PC-9 (cell line): Measurements from ENCODE around the gene CD63. TPM values are rescaled to one million over a fixed set of nuclear protein-coding genes. Genes with fewer than 3 reads are reported as not detected.

ENCODE experiments used
- BruUV-seq: library from RNA; stranded (reverse); fragments of 400-500 nt; replicated peaks from 2 replicates; lab custom pipeline; 2021; lab: Mats Ljungman, UMichigan
- CTCF ChIA-PET: fragments of 300-600 bp; sonication (Branson Sonifier 250); formaldehyde crosslinking; loops from one replicate; lab custom pipeline; 2022; ENCODE audit warnings: antibody characterized with exemption; lab: Charles Lee
- POLR2A ChIA-PET: fragments of 300-600 bp; sonication (Branson Sonifier 250); formaldehyde crosslinking; loops from one replicate; lab custom pipeline; 2022; ENCODE audit warnings: antibody characterized with exemption; ENCODE audit not compliant: unreplicated experiment; lab: Charles Lee
- DNase-seq, 2 experiments: peaks; one replicate each; pipeline versions ENCODE4 v3.0.0 to v3.0.0-alpha.2; 2015 to 2022; ENCODE audit warnings: mixed read lengths in 1 of 2
- H2AFZ ChIP-seq: fragments of 200-600 bp; sonication (generic); 2 replicates; pipeline ENCODE4 v1.8.1; 2017; ENCODE audit warnings: antibody characterized with exemption
- H3F3A ChIP-seq: fragments of 200-600 bp; sonication (generic); 2 replicates; pipeline ENCODE4 v1.8.1; 2017; ENCODE audit warnings: antibody characterized with exemption, mild to moderate bottlenecking, low read depth; ENCODE audit not compliant: insufficient read depth
- H3K27ac ChIP-seq: fragments of 200-600 bp; sonication (generic); 2 replicates; pipeline ENCODE4 v1.6.1; 2016; ENCODE audit warnings: mixed run types
- H3K27me3 ChIP-seq: fragments of 200-600 bp; sonication (generic); 2 replicates; pipeline ENCODE4 v1.6.1; 2016; ENCODE audit warnings: low read depth, mixed run types; ENCODE audit not compliant: insufficient read depth
- H3K36me3 ChIP-seq: fragments of 200-600 bp; sonication (generic); 2 replicates; pipeline ENCODE4 v1.6.1; 2016; ENCODE audit warnings: low read depth, mixed run types
- H3K4me1 ChIP-seq: fragments of 200-600 bp; sonication (generic); replicated peaks from 2 replicates; pipeline ENCODE4 v1.6.1; 2016; ENCODE audit warnings: mixed run types; ENCODE audit not compliant: insufficient read depth
- H3K4me2 ChIP-seq: fragments of 200-600 bp; sonication (generic); 2 replicates; pipeline ENCODE4 v1.6.1; 2017; ENCODE audit warnings: mixed run types
- H3K4me3 ChIP-seq: fragments of 200-600 bp; sonication (generic); 2 replicates; pipeline ENCODE4 v1.6.1; 2016; ENCODE audit warnings: mixed run types
- H3K79me2 ChIP-seq: fragments of 200-600 bp; sonication (generic); 2 replicates; pipeline ENCODE4 v1.6.1; 2017; ENCODE audit warnings: low read depth, mixed run types
- H3K9me2 ChIP-seq: fragments of 200-600 bp; sonication (generic); 2 replicates; pipeline ENCODE4 v1.8.1; 2017; ENCODE audit warnings: mild to moderate bottlenecking; ENCODE audit not compliant: insufficient read depth
- H3K9me3 ChIP-seq: fragments of 200-600 bp; sonication (generic); 2 replicates; pipeline ENCODE4 v1.8.1; 2016; ENCODE audit warnings: low read depth; ENCODE audit not compliant: insufficient read depth
- H4K20me1 ChIP-seq: fragments of 200-600 bp; sonication (generic); 2 replicates; pipeline ENCODE4 v1.8.1; 2017; ENCODE audit not compliant: insufficient read depth
- CTCF ChIP-seq: fragments of 200-600 bp; sonication (generic); conservative IDR thresholded peaks from 2 replicates; pipeline ENCODE4 v1.6.1; 2017; ENCODE audit warnings: mixed run types, antibody characterized with exemption, mild to moderate bottlenecking, moderate library complexity
- EZH2 ChIP-seq: fragments of 200-600 bp; sonication (generic); IDR thresholded peaks from 2 replicates; pipeline ENCODE4 v1.8.0; 2017; ENCODE audit warnings: antibody characterized with exemption, low read depth
- intact Hi-C: fragments of 100-400 bp; cut with micrococcal nuclease; formaldehyde crosslinking; loops from one replicate; pipeline ENCODE4 v1.10.0; 2022; ENCODE audit not compliant: unreplicated experiment
- total RNA-seq: library from RNA; stranded (reverse); gene quantifications from 2 replicates; pipeline ENCODE4 v1.2.3, GENCODE V29; 2021

CD63 gene
- total RNA-seq, 1 experiment from 2014 or later, result 434 TPM

GRCh38 chr12:55676707-55677106 is 52.1 kb downstream of the CD63 start:
- Histone ChIP-seq H3F3A (no peaks in the 10 kb centered on the region), H3K36me3 (no peaks in the 10 kb centered on the region), H3K27ac (no peak overlapping the region), H4K20me1 (no peaks in the 10 kb centered on the region), H3K79me2 (no peaks in the 10 kb centered on the region), H3K27me3 (peaks cover 12% of the 10 kb centered on the region; the same call in 1 of the 2 replicates), H3K4me3 (no peak overlapping the region), H3K4me2 (no peak overlapping the region), H3K9me2 (no peaks in the 10 kb centered on the region), H3K9me3 (no peaks in the 10 kb centered on the region), H3K4me1 (no peaks in the 10 kb centered on the region), H2AFZ (no peak overlapping the region)
- CTCF ChIA-PET, result no interaction called here
- POLR2A ChIA-PET, result interaction anchor here (0.7 kb wide), 1 partner anchor 9 kb away, joined by 5 read pairs; no protein-coding TSS in a partner anchor
- TF ChIP-seq CTCF (no peak), EZH2 (no peak)
- BruUV-seq, result no TSS peak
- intact Hi-C loops, result no loop called here
- no peak for DNase-seq

GRCh38 chr12:55675666-55676065 is 53.1 kb downstream of the CD63 start:
- Histone ChIP-seq H3K36me3 (no peaks in the 10 kb centered on the region), H3K79me2 (no peaks in the 10 kb centered on the region), H2AFZ (no peak overlapping the region), H3K27me3 (peaks cover 9% of the 10 kb centered on the region; the same call in 1 of the 2 replicates), H3K27ac (no peak overlapping the region), H3K9me2 (no peaks in the 10 kb centered on the region), H3K4me3 (no peak overlapping the region), H4K20me1 (no peaks in the 10 kb centered on the region), H3F3A (no peaks in the 10 kb centered on the region), H3K9me3 (no peaks in the 10 kb centered on the region), H3K4me2 (no peak overlapping the region), H3K4me1 (no peaks in the 10 kb centered on the region)
- DNase-seq, result no peak
- CTCF ChIA-PET, result no interaction called here
- BruUV-seq, result no TSS peak
- POLR2A ChIA-PET, result no interaction called here
- TF ChIP-seq CTCF, result no peak
- no peak for TF ChIP-seq EZH2
- intact Hi-C loops, result no loop called here

Other genes with a start within 250 kb of the CD63 start
- gene OR6C68, start 236.6 kb downstream of the CD63 start, total RNA-seq, result not detected in 2 replicates
- gene OR6C4, start 179.4 kb downstream of the CD63 start, total RNA-seq, result not detected in 2 replicates
- not detected in 2 replicates for gene OR2AP1, start 156.5 kb downstream of the CD63 start, total RNA-seq
- gene OR10P1, start 92.1 kb downstream of the CD63 start, total RNA-seq, result not detected in 2 replicates
- gene ITGA7, start 21.1 kb downstream of the CD63 start, total RNA-seq, result 2.7 and 3.1 TPM in 2 replicates
- 81.1 and 101 TPM in 2 replicates for gene BLOC1S1, start 13.0 kb downstream of the CD63 start, total RNA-seq
- gene RDH5, start 8.6 kb downstream of the CD63 start, total RNA-seq, result 8.1 and 12.6 TPM in 2 replicates
- gene GDF11, start 14.1 kb upstream of the CD63 start, total RNA-seq, result 7.5 and 9.4 TPM in 2 replicates
- 65.6 and 74.8 TPM in 2 replicates for gene SARNP, start 88.7 kb upstream of the CD63 start, total RNA-seq
- 22.5 and 22.9 TPM in 2 replicates for gene ORMDL2, start 89.0 kb upstream of the CD63 start, total RNA-seq
- gene DNAJC14, start 100.6 kb upstream of the CD63 start, total RNA-seq, result 27.6 and 31.1 TPM in 2 replicates
- gene MMP19, start 113.9 kb upstream of the CD63 start, total RNA-seq, result 0.60 and 0.83 TPM in 2 replicates
- gene PYM1, start 198.9 kb upstream of the CD63 start, total RNA-seq, result 45.4 and 54.0 TPM in 2 replicates
- gene DGKA, start 202.2 kb upstream of the CD63 start, total RNA-seq, result 86.6 and 91.0 TPM in 2 replicates
- 8.7 and 12.6 TPM in 2 replicates for gene PMEL, start 237.0 kb upstream of the CD63 start, total RNA-seq
- gene CDK2, start 237.8 kb upstream of the CD63 start, total RNA-seq, result 93.8 and 99.4 TPM in 2 replicates
- 98.6 and 122 TPM in 2 replicates for gene RAB5B, start 245.1 kb upstream of the CD63 start, total RNA-seq